Hindlimb muscle (tissue), 1 donor: ENCODE results near the gene SYCP2. TPM values are rescaled to one million over a fixed set of nuclear protein-coding genes. Genes with fewer than 3 reads are reported as not detected.
"Not testable (repeated sequence)": the region's sequence is repeated elsewhere in the genome, so short reads cannot be mapped to it uniquely, and the experiment has no call there.

Experiments used
- DNase-seq: peaks from one replicate; pipeline ENCODE4 v3.0.0-alpha.2; 2013
- polyA plus RNA-seq: library from polyadenylated mRNA; unstranded; fragments of 120-200 nt; gene quantifications from one replicate; pipeline ENCODE4 v1.2.1, GENCODE V29; 2013; ENCODE audit not compliant: insufficient read length

The SYCP2 gene
- polyA plus RNA-seq, 1 donor: 3.9 TPM

GRCh38 chr20:59895908-59896307 is 37.5 kb downstream of the SYCP2 start:
- DNase-seq: no peak

- no peak for DNase-seq
These were observed 41.9 kb downstream of the SYCP2 start for GRCh38 chr20:59891581-59891980.

DNA sequence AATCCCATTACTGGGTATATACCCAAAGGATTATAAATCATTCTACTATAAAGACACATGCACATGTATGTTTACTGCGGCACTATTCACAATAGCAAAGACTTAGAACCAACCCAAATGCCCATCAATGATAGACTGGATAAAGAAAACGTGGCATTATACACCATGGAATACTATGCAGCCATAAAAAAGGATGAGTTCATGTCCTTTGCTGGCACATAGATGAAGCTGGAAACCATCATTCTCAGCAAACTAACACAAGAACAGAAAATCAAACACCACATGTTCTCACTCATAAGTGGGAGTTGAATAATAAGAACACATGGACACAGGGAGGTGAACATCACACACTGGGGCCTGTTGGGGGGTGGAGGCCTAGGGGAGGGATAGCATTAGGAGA is 43.4 kb downstream of the SYCP2 start:
- DNase-seq: not testable (repeated sequence)

- DNase-seq: no peak
These were observed 45.4 kb downstream of the SYCP2 start for GRCh38 chr20:59888050-59888449.

- no peak for DNase-seq
These were observed 48.9 kb downstream of the SYCP2 start for GRCh38 chr20:59884494-59884893.

GRCh38 chr20:59880198-59880597 is 53.2 kb downstream of the SYCP2 start:
- DNase-seq: no peak

DNA sequence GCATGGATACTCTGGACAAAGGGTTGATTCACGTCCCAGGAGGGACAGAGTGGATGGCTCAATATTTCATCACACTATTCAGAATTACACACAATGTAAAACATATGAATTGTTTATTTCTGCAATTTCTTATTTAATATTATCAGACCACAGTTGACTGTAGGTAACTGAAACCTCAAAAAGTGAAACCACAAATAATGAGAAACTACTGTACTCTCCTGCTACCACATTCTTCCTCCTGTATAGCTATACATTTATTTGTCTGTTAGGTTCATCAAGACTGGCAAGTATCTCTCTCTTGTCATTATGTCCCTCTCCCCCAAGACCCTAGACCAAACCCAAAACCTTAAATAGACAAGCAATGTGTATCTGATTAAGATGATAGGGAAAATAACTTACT is 60.0 kb downstream of the SYCP2 start:
- no peak for DNase-seq

- no peak for DNase-seq
These were observed 62.3 kb downstream of the SYCP2 start for GRCh38 chr20:59871096-59871495.

GRCh38 chr20:59866338-59866737 is 67.1 kb downstream of the SYCP2 start:
- no peak for DNase-seq

GRCh38 chr20:59864726-59865125 is 68.7 kb downstream of the SYCP2 start:
- DNase-seq: no peak

- no peak for DNase-seq
These were observed 70.4 kb downstream of the SYCP2 start for GRCh38 chr20:59863058-59863457.

GRCh38 chr20:59861401-59861800 is 72.0 kb downstream of the SYCP2 start:
- no peak for DNase-seq

GRCh38 chr20:59858425-59858824 is 75.0 kb downstream of the SYCP2 start:
- DNase-seq: no peak

DNA sequence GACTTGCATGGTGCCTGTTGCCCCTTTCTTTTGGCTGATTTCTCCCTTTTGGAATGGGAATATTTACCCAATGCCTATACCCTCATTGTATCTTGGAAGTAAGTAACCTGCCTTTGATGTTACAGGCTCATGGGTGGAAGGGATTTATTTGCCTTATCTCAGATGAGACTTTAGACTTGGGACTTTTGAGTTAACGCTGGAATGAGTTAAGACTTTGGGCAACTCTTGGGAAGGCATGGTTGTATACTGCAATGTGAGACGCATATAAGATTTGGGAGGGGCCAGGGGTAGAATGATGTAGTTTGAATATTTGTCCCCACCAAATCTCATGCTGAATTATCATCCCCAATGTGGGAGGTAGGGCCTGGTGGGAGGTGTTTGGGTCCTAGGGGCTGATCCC is 75.5 kb downstream of the SYCP2 start:
- no peak for DNase-seq

GRCh38 chr20:59856941-59857340 is 76.5 kb downstream of the SYCP2 start:
- not testable (repeated sequence) for DNase-seq

DNA sequence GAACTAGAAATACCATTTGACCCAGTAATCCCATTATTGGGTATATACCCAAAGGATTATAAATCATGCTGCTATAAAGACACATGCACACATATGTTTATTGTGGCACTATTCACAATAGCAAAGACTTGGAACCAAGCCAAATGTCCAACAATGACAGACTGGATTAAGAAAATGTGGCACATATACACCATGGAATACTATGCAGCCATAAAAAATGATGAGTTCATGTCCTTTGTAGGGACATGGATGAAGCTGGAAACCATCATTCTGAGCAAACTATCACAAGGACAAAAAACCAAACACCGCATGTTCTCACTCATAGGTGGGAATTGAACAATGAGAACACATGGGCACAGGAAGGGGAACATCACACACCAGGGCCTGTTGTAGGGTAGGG is 76.9 kb downstream of the SYCP2 start:
- DNase-seq: not testable (repeated sequence)

DNA sequence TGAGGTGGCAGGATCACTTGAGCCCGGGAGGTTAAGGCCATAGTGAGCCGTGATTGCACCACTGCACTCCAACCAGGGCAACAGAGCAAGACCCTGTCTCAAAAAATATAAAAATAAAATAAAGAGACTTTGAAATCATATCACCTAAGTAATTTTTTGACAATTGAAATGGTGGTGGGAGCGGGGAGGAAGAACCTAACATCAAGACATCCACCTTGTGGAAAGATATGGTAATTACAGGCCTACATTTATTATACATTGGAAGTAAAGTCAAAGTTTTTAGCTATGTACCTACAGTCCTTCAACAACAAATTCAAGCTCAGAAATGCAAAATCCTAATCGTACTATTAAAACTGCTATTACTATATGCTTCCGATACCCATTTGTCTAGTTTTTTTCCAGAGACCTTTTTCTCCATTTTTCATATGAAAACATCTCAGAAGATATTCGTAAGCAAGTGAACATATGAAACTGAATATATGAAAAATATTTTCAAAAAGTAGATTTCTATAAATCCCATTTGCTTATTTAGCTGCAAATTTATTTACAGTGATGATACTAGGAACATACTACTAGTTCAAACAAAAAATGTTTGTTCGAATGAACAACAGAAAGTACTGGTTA is 83.3 kb downstream of the SYCP2 start:
- DNase-seq: no peak

GRCh38 chr20:59848182-59848581 is 85.3 kb downstream of the SYCP2 start:
- no peak for DNase-seq

GRCh38 chr20:59845472-59845871 is 88.0 kb downstream of the SYCP2 start:
- DNase-seq: no peak

- no peak for DNase-seq
These were observed 94.0 kb downstream of the SYCP2 start for GRCh38 chr20:59839400-59839799.

- no peak for DNase-seq
These were observed 95.6 kb downstream of the SYCP2 start for GRCh38 chr20:59837623-59838394.

DNA sequence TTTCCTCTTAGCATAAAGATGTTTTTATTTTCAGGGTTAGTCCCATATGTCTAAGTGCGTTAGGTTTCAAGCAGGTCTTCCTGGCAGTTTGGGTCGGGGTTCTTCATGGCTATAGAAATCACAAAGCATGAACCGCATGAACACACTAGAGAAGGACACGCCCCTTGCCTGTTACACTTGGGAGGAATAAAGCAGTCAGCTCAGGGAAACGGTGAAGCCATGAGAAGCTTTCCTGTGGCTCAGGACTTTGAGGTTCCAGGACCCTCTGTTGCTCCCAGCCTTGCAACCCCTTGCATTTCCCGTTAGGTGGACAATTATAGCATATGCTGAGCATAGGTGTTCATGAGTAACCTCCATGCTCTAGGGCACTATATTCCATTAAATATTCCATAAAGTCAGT is 96.7 kb downstream of the SYCP2 start:
- no peak for DNase-seq

DNA sequence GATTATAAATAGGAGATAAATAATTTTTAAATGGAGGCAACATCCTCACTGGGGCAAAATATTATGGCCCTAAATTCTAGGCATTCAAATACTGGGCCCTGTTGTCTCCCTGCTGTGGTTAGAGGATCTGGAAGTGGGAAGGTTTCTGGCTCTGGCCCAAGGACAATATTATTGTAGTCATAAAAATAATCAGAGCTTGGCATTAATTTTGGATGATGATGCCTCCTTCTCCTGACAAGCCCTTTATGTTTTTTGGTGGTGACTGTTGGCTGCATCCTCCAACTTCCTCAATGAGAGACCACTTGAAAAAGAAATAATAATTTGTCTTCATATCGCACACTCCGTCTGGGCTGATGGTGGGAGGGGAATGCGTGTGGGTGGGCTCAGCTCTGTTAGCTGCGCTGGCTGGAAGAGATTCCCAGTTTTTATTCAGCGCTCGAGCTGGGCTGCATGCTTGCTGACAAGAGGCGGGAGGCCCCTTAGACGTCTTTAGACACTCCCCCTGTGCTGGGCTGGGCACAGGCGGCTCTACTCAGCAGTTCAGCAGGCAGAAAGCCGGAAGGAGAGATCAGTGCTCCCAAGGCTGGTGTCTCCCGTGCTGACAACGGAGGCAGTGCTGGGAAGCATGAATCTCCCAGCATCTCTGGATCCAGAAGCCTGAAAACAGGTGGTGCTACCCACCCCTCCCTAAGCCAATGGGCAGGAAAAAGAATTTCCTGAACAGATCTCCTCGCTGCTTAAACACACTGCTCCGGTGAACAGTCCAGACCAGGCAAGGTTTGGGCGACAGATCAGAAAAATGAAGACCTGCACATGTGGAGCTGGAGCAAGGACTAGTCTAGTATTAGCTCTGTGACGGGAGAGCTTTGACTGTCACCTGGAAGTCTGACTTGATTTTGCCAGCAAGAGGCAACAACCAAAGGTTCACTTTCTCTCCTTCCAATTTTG is 97.7 kb downstream of the SYCP2 start:
- peak; percentile 48 for DNase-seq
